ENCODE data around the gene MVB12B. TPM values are rescaled to one million over a fixed set of nuclear protein-coding genes. Genes with fewer than 3 reads are reported as not detected.

Gene MVB12B
- total and polyA plus RNA-seq, 2 of the 13 experiments (the other 11 are each of a cell fraction or from before 2014, with no cell fraction given), result 12.1 to 30.1 TPM

DNA sequence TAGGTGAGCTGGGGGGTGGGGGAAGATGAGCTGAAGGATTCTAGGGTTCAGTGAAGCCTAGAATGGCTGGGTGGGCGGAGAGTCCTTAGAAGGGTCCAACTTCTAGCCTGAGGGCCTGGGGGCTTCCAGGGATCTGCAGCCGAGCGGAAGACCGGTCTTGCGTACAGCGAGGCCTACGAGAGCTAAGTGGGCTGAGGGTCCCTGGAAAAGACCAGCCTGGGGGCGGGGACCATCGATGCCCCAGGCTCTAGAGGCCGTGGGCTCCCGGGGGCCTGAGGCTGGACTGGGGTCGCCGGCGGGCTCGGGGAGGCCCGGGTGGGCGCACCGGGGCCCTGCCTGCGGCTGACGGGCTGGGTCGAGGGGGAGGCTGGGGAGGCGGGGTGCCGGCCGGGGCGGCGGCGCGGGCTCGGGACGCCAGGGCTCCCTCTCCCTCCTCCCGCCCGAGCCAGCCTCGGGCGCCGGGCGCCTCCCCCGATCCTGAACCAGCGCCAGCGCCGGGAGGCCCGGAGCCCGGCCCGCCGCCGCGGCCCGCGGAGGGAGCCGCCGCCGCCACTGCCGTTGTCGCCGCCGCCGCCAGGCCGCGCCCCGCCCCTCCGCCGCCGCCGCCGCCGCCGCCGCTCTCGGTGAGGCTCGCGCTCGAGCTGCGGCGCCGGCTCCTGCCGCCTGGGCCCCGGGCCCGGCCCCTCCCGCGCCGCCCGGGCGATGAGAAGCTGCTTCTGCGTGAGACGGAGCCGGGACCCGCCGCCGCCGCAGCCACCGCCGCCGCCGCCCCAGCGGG is at the start of gene MVB12B (continued):
- TF ChIP-seq, protein P1, sequence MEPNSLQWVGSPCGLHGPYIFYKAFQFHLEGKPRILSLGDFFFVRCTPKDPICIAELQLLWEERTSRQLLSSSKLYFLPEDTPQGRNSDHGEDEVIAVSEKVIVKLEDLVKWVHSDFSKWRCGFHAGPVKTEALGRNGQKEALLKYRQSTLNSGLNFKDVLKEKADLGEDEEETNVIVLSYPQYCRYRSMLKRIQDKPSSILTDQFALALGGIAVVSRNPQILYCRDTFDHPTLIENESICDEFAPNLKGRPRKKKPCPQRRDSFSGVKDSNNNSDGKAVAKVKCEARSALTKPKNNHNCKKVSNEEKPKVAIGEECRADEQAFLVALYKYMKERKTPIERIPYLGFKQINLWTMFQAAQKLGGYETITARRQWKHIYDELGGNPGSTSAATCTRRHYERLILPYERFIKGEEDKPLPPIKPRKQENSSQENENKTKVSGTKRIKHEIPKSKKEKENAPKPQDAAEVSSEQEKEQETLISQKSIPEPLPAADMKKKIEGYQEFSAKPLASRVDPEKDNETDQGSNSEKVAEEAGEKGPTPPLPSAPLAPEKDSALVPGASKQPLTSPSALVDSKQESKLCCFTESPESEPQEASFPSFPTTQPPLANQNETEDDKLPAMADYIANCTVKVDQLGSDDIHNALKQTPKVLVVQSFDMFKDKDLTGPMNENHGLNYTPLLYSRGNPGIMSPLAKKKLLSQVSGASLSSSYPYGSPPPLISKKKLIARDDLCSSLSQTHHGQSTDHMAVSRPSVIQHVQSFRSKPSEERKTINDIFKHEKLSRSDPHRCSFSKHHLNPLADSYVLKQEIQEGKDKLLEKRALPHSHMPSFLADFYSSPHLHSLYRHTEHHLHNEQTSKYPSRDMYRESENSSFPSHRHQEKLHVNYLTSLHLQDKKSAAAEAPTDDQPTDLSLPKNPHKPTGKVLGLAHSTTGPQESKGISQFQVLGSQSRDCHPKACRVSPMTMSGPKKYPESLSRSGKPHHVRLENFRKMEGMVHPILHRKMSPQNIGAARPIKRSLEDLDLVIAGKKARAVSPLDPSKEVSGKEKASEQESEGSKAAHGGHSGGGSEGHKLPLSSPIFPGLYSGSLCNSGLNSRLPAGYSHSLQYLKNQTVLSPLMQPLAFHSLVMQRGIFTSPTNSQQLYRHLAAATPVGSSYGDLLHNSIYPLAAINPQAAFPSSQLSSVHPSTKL (CRISPR knock-in tag; IDR thresholded peaks at IDR 0.05), result no peak
- TF ChIP-seq TOE1 (CRISPR knock-in tag; IDR thresholded peaks at IDR 0.05) (no peak), ASH2L (IDR thresholded peaks at IDR 0.05; ENCODE audit: insufficient read length, low read depth, low read length) (peak; percentile 23), ZNF263 (CRISPR knock-in tag; IDR thresholded peaks at IDR 0.05) (no peak), NAIF1 (CRISPR knock-in tag; IDR thresholded peaks at IDR 0.05; ENCODE audit: borderline replicate concordance) (no peak), ZNF10 (CRISPR knock-in tag; IDR thresholded peaks at IDR 0.05; ENCODE audit: borderline replicate concordance, low read depth) (no peak), ZNF329 (CRISPR knock-in tag; IDR thresholded peaks at IDR 0.05; ENCODE audit: low read depth) (no peak), HOMEZ (CRISPR knock-in tag; IDR thresholded peaks at IDR 0.05; ENCODE audit: low read depth) (0 out of 2 replicates have a peak, but pooled peaks have one; percentile 0)
- TF ChIP-seq, protein P2, sequence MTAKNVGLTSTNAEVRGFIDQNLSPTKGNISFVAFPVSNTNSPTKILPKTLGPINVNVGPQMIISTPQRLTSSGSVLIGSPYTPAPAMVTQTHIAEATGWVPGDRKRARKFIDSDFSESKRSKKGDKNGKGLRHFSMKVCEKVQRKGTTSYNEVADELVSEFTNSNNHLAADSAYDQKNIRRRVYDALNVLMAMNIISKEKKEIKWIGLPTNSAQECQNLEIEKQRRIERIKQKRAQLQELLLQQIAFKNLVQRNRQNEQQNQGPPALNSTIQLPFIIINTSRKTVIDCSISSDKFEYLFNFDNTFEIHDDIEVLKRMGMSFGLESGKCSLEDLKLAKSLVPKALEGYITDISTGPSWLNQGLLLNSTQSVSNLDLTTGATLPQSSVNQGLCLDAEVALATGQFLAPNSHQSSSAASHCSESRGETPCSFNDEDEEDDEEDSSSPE (CRISPR knock-in tag; IDR thresholded peaks at IDR 0.05), result no peak
